ENCODE data around the gene SOCS6. TPM values are rescaled to one million over a fixed set of nuclear protein-coding genes. Genes with fewer than 3 reads are reported as not detected.

The SOCS6 gene
- total and polyA plus RNA-seq, 2 experiments from 2014 or later = 14.4 to 35.3 TPM

GRCh38 chr18:70377317-70377799, 88.5 kb downstream of the SOCS6 start:
- TF ChIP-seq CTCF (IDR thresholded peaks at IDR 0.05; ENCODE audit: poor library complexity) (no peak), EZH2 (IDR thresholded peaks at IDR 0.05; ENCODE audit: borderline replicate concordance) (no peak)
- H3K79me2 ChIP-seq = no peaks in the 10 kb centered on the region
- peak overlapping the region; percentile 63 for H3K4me2 ChIP-seq
- H3K9me2 ChIP-seq (replicated peaks; ENCODE audit: insufficient read depth) = no peaks in the 10 kb centered on the region
- H3K4me3 ChIP-seq = no peak overlapping the region
- DNase-seq (ENCODE audit: low spot score) = peak; percentile 36
- peaks cover 29% of the 10 kb centered on the region for H3K4me1 ChIP-seq (ENCODE audit: insufficient read depth)
- H3K27me3 ChIP-seq = no peaks in the 10 kb centered on the region
- H2AFZ ChIP-seq = peak overlapping the region; percentile 17
- H3K36me3 ChIP-seq (replicated peaks; ENCODE audit: insufficient read depth, low read depth) = no peaks in the 10 kb centered on the region
- H4K20me1 ChIP-seq (ENCODE audit: insufficient read depth, poor library complexity, severe bottlenecking) = no peaks in the 10 kb centered on the region
- H3K27ac ChIP-seq = peak overlapping the region; percentile 93
- WGBS (ENCODE audit: low lambda C conversion rate, missing lambda C conversion rate) = 34% methylated on average over 8 of the region's 8 CpGs
- H3K9me3 ChIP-seq (ENCODE audit: low read depth) = no peaks in the 10 kb centered on the region

GRCh38 chr18:70377857-70378701, 89.2 kb downstream of the SOCS6 start:
- H3K27ac ChIP-seq = peak overlapping the region; percentile 93
- no peak for DNase-seq (ENCODE audit: low spot score)
- H3K79me2 ChIP-seq = no peaks in the 10 kb centered on the region
- 64% methylated on average over 13 of the region's 13 CpGs for WGBS (ENCODE audit: low lambda C conversion rate, missing lambda C conversion rate)
- no peaks in the 10 kb centered on the region for H3K9me3 ChIP-seq (ENCODE audit: low read depth)
- peak overlapping the region; percentile 63 for H3K4me2 ChIP-seq
- H2AFZ ChIP-seq = peak overlapping the region; percentile 17
- peaks cover 29% of the 10 kb centered on the region for H3K4me1 ChIP-seq (ENCODE audit: insufficient read depth)
- no peaks in the 10 kb centered on the region for H3K9me2 ChIP-seq (replicated peaks; ENCODE audit: insufficient read depth)
- no peaks in the 10 kb centered on the region for H3K27me3 ChIP-seq
- H3K4me3 ChIP-seq = no peak overlapping the region
- H3K36me3 ChIP-seq (replicated peaks; ENCODE audit: insufficient read depth, low read depth) = no peaks in the 10 kb centered on the region
- no peak for TF ChIP-seq EZH2 (IDR thresholded peaks at IDR 0.05; ENCODE audit: borderline replicate concordance)
- no peak for TF ChIP-seq CTCF (IDR thresholded peaks at IDR 0.05; ENCODE audit: poor library complexity)
- TF ChIP-seq EZH2phosphoT487 (IDR thresholded peaks at IDR 0.05; ENCODE audit: low read depth, severe bottlenecking, unreplicated experiment) = no peak
- no peaks in the 10 kb centered on the region for H4K20me1 ChIP-seq (ENCODE audit: insufficient read depth, poor library complexity, severe bottlenecking)

Other genes starting within 250 kb of the SOCS6 start
- gene RTTN, start 83.4 kb upstream of the SOCS6 start, total RNA-seq = 10.0 and 14.0 TPM in 2 replicates
- gene RTTN, start 83.4 kb upstream of the SOCS6 start, polyA plus RNA-seq = 2.5 and 3.0 TPM in 2 replicates